Adrenal gland (tissue), 12 donors: Measurements from ENCODE around the gene ERICH6. TPM values are rescaled to one million over a fixed set of nuclear protein-coding genes. Genes with fewer than 3 reads are reported as not detected.

Source experiments
- DNase-seq, 7 donors: peaks; one replicate each; pipeline ENCODE4 v3.0.0-alpha.2; 2019 to 2020
- H3K27ac ChIP-seq, 5 donors: fragments of 200-600 bp; sonication (generic) in 4 of 5; 1 replicate in 3 of 5; 2 replicates in 2 of 5; pipeline versions ENCODE4 v1.5.1 to v1.8.0; 2016 to 2020; ENCODE audit warnings: mild to moderate bottlenecking in 1 of 5
- H3K27me3 ChIP-seq: fragments of 200-600 bp; 2 replicates; pipeline ENCODE4 v1.8.0; 2021
- H3K36me3 ChIP-seq, 2 donors: fragments of 200-600 bp; replicated peaks in 1 of 2; 1 replicate in 1 of 2; 2 replicates in 1 of 2; pipeline versions ENCODE4 v1.5.1 to v1.8.0; 2018 to 2022
- H3K4me1 ChIP-seq, 2 donors: fragments of 200-600 bp; replicated peaks in 1 of 2; 1 replicate in 1 of 2; 2 replicates in 1 of 2; pipeline versions ENCODE4 v1.5.1 to v1.8.0; 2018 to 2021
- H3K4me3 ChIP-seq, 4 donors: fragments of 200-600 bp; sonication (generic) in 3 of 4; one replicate each; pipeline ENCODE4 v1.5.1; 2016 to 2018
- H3K9me3 ChIP-seq, 3 donors: fragments of 200-600 bp; sonication (generic) in 1 of 3; replicated peaks in 1 of 3; 1 replicate in 2 of 3; 2 replicates in 1 of 3; pipeline versions ENCODE4 v1.5.1 to v1.8.0; 2016 to 2021
- POLR2A ChIP-seq, 2 donors: fragments of 450-650 bp; IDR thresholded peaks; one replicate each; pipeline ENCODE4 v1.6.1; 2017; ENCODE audit warnings: antibody characterized with exemption in 2 of 2, mild to moderate bottlenecking in 2 of 2, moderate library complexity in 1 of 2
- WGBS, 4 donors: extraction: QIAGEN DNeasy Blood & Tissue Kit in 2 of 4; methylation state at CpG; one replicate each; pipeline versions ENCODE4 v1.1.5 to v1.1.7; 2013 to 2017; 5-methylcytosine and 5-hydroxymethylcytosine counted together
- intact Hi-C, 2 donors: fragments of 100-400 bp; cut with DNase I; formaldehyde crosslinking; loops; one replicate each; pipeline versions ENCODE4 v1.14.1 to v1.15.0; 2022 to 2023
- polyA plus RNA-seq, 3 donors: library from polyadenylated mRNA; stranded (reverse); fragments of 200-250 nt in 2 of 3; fragments of 350-450 nt in 1 of 3; fragmentation: Illumina TruSeq in 1 of 3; extraction: RNeasy Lipid Tissue Mini Kit (QIAGEN cat#74804) in 1 of 3; gene quantifications; one replicate each; pipeline ENCODE4 v1.2.3, GENCODE V29; 2013 to 2014
- total RNA-seq, 9 donors: library from RNA; depleted of rRNA in 4 of 9; stranded (reverse); fragments of >200 nt in 4 of 9; fragments of 120-200 nt in 1 of 9; fragmentation: NEBNext Ultra II Directional in 1 of 9; extraction: Animal tissue kit (Norgen Biotek cat#: 25700) in 1 of 9; gene quantifications; one replicate each; pipeline versions ENCODE4 v1.1.0 to v1.2.4, GENCODE V29; 2013 to 2023
- TF ChIP-seq, protein P1 (sequence below), 6 experiments: fragments of 450-650 bp in 4 of 6; fragments of 200-600 bp in 2 of 6; sonication (generic) in 1 of 6; IDR thresholded peaks; 1 replicate in 5 of 6; 2 replicates in 1 of 6; pipeline versions ENCODE4 v1.5.1 to v1.8.0; 2016 to 2021; ENCODE audit warnings: antibody characterized with exemption in 6 of 6, mild to moderate bottlenecking in 2 of 6, moderate library complexity in 1 of 6
- donor health status: healthy with polysubstance abuse.
- donor health status: Bipolar disorder and iron deficiency.
- donor health status: DM: yes; HTN: yes; CAD: no.
- donor health status: DM: no; HTN: no; CAD: no.
- donor health status: DM: no; HTN: no; CAD: no.
- donor health status: DM: yes; HTN: yes; CAD: no.

Gene ERICH6
- total and polyA plus RNA-seq, 12 donors: 0.22 to 0.55 (median 0.46) TPM; not detected in 8

GRCh38 chr3:150610785-150611184, 92.9 kb downstream of the ERICH6 start:
- H3K9me3 ChIP-seq: no peaks in the 10 kb centered on the region
- no peak for DNase-seq
- no peaks in the 10 kb centered on the region for H3K27me3 ChIP-seq
- WGBS, 4 donors: 26 to 58% (median 36%) methylated on average over 1 of the region's 1 CpG
- intact Hi-C loops: no loop called here
- H3K4me1 ChIP-seq: peaks cover 5 to 62% of the 10 kb centered on the region in 2 donors
- TF ChIP-seq POLR2A (IDR thresholded peaks at IDR 0.05): no peak
- TF ChIP-seq, protein P1, sequence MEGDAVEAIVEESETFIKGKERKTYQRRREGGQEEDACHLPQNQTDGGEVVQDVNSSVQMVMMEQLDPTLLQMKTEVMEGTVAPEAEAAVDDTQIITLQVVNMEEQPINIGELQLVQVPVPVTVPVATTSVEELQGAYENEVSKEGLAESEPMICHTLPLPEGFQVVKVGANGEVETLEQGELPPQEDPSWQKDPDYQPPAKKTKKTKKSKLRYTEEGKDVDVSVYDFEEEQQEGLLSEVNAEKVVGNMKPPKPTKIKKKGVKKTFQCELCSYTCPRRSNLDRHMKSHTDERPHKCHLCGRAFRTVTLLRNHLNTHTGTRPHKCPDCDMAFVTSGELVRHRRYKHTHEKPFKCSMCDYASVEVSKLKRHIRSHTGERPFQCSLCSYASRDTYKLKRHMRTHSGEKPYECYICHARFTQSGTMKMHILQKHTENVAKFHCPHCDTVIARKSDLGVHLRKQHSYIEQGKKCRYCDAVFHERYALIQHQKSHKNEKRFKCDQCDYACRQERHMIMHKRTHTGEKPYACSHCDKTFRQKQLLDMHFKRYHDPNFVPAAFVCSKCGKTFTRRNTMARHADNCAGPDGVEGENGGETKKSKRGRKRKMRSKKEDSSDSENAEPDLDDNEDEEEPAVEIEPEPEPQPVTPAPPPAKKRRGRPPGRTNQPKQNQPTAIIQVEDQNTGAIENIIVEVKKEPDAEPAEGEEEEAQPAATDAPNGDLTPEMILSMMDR (IDR thresholded peaks at IDR 0.05): no peak
- H3K36me3 ChIP-seq: peaks cover 0 to 6% of the 10 kb centered on the region in 2 donors
- H3K4me3 ChIP-seq: no peak overlapping the region
- H3K27ac ChIP-seq: no peak overlapping the region

DNA sequence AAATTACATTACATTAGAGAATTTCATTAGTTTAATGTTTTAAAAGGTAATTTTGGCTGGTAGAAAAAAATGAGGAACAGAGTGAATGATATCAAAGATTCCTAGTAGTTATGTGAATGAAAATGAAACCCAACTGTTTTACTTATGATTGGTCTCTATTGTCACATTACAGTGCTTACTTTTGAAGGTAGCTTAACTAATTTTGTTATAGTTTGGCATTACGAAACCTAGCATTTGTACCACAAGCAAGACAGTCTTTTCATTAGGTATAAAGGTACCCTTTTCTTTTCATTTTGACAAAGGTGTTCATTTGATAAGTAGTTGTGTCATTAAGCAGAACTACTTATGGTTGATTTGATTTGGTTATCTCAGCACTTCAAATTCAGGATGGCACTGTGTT, 93.7 kb downstream of the ERICH6 start:
- Histone ChIP-seq H3K36me3 (peaks cover 0 to 6% of the 10 kb centered on the region in 2 donors), H3K4me3 (no peak overlapping the region), H3K27ac (no peak overlapping the region), H3K4me1 (peaks cover 6 to 70% of the 10 kb centered on the region in 2 donors), H3K27me3 (no peaks in the 10 kb centered on the region), H3K9me3 (no peaks in the 10 kb centered on the region)
- TF ChIP-seq, protein P1 (IDR thresholded peaks at IDR 0.05): no peak
- TF ChIP-seq POLR2A (IDR thresholded peaks at IDR 0.05): no peak
- intact Hi-C loops: no loop called here
- 0% methylated on average over 1 of the region's 1 CpG for WGBS, 4 donors
- DNase-seq: no peak

Other genes with a start within 250 kb of the ERICH6 start
- gene SERP1, start 157.4 kb downstream of the ERICH6 start, total RNA-seq: 100 to 1,000 TPM in 8 of 9 donors, 10 to 100 TPM in 1; 89.2 to 580 (median 226) TPM
- gene SERP1, start 157.4 kb downstream of the ERICH6 start, polyA plus RNA-seq: 100 to 1,000 TPM in 1 of 3 donors, 10 to 100 TPM in 2; 47.0 to 234 (median 56.9) TPM
- 100 to 1,000 TPM in 4 of 9 donors, 10 to 100 TPM in 5; 70.0 to 178 (median 75.6) TPM for gene EIF2A, start 157.1 kb downstream of the ERICH6 start, total RNA-seq
- gene EIF2A, start 157.1 kb downstream of the ERICH6 start, polyA plus RNA-seq: 100 to 1,000 TPM in 1 of 3 donors, 10 to 100 TPM in 2; 62.3 to 115 (median 66.8) TPM
- gene SELENOT, start 100.6 kb downstream of the ERICH6 start, total RNA-seq: 100 to 1,000 TPM in 8 of 9 donors, 10 to 100 TPM in 1; 99.6 to 199 (median 155) TPM
- gene SELENOT, start 100.6 kb downstream of the ERICH6 start, polyA plus RNA-seq: 100 to 1,000 TPM in 1 of 3 donors, 10 to 100 TPM in 2; 19.4 to 323 (median 25.6) TPM
- gene SIAH2, start 59.2 kb upstream of the ERICH6 start, total RNA-seq: 100 to 1,000 TPM in 7 of 9 donors, 10 to 100 TPM in 2; 59.8 to 216 (median 116) TPM
- 10 to 100 TPM; 22.1 to 75.6 (median 24.3) TPM for gene SIAH2, start 59.2 kb upstream of the ERICH6 start, polyA plus RNA-seq
- 1 to 10 TPM in 2 of 9 donors, not detected in 7; 1.4 to 2.9 TPM for gene MINDY4B, start 201.5 kb upstream of the ERICH6 start, total RNA-seq
- gene MINDY4B, start 201.5 kb upstream of the ERICH6 start, polyA plus RNA-seq: 1 to 10 TPM in 1 of 3 donors, under 1 TPM in 2; 0.71 to 1.9 (median 0.74) TPM